HG03280 (cell line): Measurements from ENCODE around the gene FOXF1.

Source experiments
- ATAC-seq: cut with Tn5 transposase; IDR thresholded peaks from one replicate; pipeline ENCODE4 v1.9.1; 2021; ENCODE audit warnings: mild to moderate bottlenecking, moderate library complexity; ENCODE audit not compliant: unreplicated experiment

The FOXF1 gene

DNA sequence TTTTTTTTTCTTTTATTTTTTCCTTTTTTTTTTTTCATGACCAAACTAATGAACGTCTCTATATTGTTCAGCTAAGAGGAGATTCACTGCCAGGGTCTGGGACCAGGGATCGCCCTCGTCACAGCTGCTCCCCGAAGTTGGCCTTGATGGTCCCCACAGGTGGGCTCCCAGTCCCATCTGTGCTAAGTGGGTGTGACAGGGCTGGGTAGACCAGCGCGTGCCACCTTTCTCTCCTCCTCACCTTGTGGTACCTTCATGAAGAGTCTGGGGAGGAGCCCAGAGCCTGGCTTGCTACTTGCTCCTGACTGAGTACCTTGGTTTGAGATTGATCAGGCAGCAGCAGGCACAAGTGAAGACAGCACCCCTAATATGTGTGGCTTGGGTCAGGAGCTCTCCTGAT lies 6.5 kb upstream of the FOXF1 start:
- no peak for ATAC-seq

DNA sequence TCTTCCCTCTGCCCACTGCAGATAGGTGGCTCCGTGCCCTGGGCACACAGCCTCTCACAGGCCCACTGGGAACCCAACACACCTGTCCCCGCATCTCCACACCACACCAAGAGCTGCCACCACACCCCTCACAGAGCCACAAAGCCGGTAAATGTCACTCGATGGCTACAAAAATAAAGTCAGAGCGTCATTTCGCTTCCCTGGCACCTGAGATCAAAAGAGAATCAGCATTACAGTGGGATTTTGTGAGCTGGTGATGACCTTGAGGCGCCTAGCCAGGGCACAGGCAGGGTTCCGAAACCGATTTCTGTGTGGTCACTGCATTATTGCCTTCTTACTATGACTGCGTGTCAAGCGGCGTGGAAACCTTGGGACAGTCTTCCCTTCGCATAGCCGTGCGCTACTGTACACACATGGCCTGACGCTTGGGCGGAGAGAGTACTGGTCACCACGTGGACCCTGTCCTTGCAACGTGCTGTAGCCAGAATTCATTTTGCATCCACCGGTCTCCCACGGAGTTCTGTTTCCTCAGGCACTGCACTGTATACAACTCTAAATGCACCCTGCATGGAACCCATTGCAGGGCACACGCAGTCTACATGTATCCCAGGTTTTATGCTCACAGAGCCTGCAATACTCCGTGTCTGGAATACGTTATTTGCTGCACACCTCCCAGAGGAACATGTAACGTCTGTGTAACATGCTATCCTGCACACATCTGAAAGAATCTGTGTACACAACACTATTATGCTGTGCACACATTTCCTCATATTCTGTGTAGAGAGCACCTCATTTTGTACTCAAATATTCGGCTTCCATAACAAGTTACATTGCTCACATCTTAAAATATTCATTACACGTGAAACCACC lies 5.8 kb upstream of the FOXF1 start:
- ATAC-seq, result no peak

DNA sequence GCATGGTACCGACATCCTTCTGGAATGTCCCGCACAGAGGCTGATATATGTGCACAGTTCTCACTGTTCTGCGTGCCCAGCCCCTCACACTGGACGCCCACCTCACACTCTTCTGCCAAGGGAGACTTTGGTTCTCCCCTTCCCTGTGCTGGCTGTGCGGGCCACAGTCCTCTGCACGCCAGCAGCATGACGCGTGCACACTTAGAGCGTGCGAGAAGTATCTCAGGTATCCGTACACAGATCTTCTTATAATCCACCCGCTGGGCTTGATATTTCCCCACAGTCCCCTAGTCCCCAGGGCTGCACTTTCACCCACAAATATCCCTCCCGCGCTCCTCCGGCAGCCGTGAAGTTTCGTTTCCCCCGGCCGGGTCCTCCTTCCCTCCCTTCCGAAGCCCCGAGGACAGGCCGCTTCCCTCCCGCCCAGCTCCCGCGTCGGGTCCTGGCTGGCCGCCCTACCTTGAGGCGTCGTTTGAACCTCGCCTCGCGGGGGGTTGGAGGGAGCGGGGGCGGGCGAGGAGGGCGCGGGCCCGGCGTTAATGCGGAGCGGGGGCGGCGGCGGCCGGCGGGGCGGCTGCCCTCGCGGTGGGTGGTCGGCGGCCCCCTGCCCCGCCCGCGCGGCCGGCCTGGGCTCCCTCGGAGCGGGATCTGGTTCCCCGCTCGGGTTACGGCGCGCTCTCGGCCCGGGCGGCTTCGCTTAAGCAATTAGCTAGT lies 5.0 kb upstream of the FOXF1 start:
- ATAC-seq, result no peak

DNA sequence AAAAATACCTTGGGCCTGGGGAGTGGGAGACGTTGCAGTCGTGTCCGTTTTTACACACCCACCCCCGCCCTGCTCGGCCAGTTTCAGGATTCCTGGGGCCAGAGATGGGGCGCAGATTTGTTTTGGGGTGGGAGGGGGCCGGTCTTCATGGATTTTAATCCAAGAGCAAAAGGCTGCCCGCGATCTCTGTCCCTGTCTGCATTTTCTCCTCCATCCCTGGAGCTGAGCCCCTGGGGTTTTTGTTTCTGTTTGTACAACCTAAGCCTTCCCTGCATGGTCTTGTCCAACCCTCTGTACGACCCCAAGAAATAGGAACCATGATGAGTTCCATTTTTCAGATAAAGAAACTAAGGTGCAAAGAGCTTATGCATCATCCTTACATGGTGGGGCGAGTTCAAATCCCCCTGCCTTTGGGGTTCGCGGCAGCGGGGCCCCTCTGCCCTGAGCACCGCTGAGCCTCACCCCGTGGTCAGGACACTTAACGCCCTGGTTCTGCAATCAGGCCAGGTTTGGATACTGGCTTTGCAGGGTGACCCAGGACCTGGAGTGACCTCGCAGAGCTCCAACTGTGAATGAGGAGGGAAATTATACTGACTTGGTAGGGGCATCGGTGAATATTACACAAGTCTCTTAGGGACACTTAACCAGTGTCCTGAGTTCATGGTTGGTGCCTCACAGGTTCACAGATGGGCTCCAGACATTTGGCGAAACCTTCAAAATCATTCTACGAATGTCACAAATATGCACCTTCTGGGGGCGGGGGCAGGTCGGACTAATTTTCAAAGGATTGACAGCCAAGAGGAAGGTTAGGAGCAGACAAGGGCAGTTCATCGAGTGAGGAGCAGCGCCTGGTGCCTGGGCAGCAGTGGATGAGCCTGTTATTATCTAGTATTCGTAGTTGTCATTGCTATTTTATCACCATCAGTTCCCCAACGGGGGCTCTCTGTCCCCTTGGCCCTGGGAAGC lies 4.1 kb upstream of the FOXF1 start:
- no peak for ATAC-seq

DNA sequence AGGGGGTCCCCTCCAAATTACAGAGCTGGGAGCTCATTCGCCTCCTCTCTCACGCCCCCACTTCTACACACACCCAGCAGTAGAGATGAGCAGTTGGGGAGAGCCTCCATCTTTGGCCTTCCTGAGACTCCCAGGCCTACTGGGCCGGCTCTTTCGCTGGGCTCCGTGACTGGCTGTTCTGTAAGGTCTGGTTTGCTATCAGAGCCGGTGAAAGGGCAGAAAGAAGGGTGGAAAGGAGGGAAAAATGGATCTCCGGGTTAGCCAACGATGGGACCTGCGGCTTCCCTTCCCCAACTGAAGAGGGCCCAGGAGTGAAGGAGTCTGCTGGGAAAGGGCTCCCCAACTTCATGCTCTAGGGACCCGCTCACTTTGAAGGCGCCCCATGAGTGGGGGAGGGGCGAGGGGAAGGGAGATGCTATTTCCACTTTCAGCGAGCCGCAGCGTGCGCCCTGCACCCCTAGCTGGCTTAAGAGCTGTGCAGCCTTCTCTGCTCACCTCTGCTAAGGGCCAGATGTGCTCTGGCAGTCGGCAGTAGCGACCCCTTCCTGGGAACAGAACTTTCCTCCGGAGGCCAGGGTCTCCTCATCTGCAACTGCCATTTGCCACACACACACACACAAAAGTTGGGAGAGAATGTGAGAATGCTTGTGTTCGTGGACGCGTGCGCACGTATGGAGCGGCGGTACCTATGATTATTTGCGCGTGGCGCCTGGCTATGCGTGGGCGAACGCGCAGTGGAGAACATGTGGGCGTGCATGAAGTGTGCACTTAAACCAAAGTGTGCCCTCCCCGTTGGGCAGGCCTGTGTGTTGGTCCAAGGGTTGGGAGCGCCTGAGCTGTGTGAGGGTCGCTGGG lies 2.9 kb upstream of the FOXF1 start:
- ATAC-seq, result no peak

DNA sequence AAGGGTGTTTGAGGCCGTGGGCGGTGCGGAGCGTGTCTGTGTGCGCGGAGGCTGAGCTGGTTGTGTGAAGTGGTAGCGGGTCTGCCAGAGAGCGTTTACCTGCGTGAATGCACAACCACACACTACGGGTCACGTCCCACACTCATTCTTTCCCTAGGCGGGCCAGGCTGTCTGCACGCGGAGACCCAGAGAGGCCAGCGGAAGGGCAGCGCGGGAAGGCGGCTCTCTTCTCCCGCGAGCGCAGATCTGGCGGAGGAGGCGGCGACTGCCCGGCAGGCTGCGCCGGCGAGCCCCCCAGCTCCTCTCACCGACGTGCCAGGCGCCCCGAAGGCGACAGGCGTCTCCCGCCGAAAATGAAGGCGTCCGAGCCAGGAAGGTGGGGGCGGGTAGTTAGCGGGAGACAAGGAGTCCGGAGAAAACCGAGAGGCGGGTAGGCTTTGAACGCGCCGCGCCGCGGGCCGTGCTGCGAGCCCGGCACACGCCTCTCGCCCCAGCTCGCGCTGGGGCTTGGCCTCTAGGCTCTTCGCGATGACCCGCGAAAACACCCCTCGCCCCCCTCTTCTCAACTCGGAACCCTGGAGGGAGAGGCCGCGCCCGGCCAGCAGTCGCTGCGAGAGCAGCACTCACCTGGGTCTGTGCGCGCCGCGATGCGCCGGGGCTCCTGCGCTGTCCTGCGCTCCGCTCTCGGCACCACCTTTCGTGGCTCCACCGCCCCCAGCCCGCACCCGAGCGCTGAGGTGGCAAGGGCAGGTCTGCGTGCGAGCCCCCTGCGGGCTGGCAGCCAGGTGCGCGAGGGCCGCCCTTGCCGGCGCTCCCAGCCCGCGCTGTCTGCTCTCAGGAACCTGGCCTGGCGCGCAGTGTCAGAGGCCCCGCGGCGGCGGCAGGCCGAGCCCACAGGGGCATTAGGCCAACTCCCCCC lies 2.0 kb upstream of the FOXF1 start:
- no peak for ATAC-seq

DNA sequence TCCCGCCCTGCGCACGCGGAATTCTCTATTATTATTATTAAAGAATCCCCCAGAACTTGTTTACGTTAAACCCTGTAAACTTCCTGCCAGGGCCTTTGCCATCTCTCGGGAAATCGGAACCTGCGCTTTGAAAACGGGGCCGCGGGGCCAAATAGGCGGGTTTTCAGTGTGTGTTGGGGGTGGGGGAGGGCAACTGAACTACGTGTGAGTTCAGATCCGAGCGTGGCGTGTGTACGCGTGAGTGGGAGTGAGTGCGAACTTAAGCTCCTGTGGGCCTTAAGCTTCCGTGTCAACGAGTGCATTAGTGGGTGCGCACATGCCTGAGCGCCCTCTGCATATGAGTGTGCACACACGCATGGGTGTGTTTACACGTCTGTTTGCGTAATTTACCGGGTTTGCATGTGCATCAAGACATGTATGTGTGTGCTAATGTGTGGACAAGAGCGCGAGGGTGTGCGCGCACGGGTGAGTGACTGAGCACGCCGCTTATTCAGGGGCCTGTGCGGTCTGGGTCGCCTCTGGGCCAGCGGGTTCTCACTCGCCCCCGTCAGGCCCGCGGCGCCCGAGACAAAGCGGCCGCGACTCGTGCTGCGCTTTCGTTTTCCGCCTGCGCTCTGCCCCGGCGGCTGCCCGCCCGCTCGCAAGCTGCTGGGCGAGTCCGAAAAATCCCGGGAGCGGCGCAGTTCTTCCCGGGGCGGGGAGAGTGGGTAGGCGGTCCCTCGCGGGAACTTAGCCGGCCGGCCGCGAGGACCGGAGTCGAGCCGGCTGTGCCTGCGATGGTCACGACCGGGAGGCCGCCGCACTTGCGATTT lies 1.2 kb upstream of the FOXF1 start:
- no peak for ATAC-seq

DNA sequence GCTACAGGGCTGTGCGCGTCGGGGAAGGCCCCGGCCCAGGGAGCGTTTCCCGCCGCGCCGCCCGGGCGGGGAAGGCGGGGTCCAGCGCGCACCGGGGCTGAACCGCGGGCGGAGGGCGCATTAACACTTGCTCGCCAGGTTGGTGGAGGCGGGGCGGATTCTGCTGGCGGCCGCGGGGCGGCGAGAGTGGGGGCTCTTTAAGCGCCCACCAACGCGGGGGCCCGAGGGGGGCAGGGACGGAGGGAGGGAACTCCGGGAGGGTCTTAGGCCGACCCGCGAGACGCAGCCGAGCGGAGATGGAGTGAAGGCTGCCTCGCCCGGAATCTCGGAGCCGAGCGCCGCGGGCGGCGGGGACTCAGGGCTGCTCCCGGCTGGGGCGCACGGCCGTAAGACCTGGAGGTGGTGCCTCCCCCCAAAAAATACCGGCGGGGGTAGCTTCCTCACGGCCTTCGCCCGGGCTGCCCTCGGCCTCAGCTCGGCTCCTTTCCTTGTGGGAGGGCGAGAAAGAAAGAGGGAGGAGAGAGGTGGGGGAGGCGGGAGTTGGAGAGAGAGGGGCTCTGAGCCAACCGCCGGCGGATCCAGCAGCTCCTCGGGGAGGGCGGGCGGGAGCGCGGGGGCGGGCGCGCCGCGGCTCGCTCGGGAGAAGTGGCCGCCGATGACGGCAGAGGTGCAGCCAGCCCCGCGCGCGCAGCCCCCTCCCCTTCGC lies 415 bp upstream of the FOXF1 start:
- no peak for ATAC-seq

DNA sequence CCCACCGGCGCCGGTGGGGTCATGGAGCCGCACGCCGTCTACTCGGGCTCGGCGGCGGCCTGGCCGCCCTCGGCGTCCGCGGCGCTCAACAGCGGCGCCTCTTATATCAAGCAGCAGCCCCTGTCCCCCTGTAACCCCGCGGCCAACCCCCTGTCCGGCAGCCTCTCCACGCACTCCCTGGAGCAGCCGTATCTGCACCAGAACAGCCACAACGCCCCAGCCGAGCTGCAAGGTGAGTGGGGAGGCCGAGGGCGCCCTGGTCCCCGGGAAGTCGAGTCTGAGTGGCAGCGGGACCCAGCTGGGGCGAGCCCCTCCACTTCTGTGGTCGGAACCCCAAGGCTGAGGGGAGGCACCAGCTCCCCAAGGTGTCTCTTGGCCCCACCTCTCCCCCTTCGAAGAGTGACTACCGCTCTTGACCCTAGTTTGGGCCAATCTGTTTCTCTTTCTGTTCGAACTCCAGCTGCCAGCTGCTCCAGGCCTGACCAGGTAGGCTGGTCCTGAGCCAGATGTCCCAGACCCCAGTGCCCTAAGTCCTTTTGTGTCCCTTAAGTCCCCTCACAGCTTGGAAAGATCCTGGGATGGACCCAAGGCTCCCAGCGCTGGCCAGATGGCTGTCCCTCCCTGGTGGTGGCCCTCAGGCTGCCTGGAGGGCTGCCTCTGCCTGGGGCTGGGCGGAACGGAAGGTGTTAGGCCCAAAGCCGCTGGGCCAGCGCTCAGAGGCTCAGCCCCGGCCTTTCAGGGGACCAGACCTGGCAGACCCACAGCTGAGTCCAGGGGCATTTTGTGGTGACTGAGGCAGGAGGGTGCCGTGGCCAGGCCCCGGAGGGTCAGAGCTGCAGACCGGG lies 1.2 kb downstream of the FOXF1 start:
- ATAC-seq, result no peak

DNA sequence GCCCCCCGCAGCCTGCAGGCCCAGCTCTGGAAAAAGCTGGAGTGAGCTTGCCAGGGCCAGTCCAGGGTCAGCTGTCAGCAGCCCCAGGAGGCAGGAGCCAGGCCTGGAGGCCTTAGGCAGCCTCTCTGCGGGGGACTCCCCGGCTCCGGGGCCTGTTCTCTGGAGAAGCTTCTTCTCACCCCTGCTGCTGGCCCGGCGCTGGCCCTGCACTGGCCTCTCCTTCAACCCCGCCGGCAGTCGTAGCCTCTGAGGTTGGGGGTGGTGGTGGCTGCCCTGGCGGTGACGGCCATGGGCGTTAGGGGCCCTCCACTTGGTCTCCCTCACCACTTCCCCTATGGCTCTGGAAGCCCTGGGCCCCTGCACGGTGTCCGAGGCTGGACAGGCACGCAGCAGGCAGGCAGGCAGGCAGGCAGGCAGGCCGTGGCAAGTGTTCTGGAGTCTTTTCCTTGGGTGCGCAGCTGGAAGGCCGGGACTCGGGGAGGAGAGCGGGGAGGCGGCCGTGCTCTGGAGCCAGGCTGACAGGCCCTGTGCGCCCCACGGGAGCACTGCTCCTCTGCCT lies 2.1 kb downstream of the FOXF1 start:
- ATAC-seq, result no peak

DNA sequence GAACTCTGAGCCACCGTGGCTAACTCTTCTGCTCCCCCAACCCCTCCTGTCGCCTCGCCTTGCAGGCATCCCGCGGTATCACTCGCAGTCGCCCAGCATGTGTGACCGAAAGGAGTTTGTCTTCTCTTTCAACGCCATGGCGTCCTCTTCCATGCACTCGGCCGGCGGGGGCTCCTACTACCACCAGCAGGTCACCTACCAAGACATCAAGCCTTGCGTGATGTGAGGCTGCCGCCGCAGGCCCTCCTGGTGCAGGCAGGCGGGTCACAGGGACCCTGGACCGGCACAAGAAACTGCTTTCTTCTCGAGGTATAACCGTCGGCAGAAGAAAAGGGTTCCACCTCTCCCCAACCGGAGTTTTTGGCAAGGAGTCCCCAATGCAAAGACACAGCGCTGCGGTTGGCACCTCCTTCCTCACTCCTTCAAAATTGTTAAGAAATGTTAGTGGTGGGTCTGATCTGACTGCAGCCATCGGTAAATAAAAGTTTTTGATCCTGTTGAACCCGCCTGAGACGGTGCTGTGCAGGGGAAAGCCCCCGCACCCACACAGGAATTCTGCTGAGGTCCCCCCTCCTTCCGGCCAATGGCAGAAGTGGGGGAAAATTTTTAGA lies 2.6 kb downstream of the FOXF1 start:
- no peak for ATAC-seq

DNA sequence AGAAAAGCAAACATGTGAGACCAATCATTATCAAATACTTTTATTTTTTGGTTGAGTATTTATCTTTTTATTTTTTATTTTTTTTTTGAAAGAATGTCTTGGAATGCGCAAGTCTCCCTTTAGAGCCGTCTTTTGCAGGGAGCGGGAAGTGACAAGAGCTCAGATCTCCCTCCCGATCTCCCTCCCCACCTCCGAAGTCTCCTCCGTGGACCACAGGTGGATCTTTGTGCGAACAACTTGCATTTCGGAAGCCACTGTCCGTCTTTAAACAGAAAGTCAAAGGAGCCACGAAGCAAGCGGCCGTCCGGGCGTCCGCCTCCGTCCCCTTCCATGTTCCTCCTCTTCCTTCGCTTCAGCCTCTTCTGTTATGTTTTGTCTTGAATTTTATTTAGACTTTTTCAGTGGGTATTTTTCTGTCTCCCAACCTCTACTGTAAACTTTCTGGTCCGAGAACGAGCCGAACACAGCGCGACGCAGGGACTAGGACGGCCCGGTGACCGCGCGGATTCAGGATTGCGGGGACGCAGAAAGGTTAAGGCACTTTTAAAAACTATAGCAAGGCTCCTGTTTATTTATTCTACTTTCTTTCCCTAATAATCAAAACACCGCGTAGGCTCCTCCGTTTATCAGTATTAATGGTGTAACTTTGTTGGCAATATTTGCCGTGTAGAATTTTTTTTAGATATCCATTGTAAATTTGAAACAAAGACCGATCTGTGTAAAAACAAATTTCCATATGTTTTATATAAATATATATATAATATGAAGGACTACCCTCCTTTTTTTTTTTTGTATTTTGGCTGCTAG lies 3.3 kb downstream of the FOXF1 start:
- no peak for ATAC-seq

DNA sequence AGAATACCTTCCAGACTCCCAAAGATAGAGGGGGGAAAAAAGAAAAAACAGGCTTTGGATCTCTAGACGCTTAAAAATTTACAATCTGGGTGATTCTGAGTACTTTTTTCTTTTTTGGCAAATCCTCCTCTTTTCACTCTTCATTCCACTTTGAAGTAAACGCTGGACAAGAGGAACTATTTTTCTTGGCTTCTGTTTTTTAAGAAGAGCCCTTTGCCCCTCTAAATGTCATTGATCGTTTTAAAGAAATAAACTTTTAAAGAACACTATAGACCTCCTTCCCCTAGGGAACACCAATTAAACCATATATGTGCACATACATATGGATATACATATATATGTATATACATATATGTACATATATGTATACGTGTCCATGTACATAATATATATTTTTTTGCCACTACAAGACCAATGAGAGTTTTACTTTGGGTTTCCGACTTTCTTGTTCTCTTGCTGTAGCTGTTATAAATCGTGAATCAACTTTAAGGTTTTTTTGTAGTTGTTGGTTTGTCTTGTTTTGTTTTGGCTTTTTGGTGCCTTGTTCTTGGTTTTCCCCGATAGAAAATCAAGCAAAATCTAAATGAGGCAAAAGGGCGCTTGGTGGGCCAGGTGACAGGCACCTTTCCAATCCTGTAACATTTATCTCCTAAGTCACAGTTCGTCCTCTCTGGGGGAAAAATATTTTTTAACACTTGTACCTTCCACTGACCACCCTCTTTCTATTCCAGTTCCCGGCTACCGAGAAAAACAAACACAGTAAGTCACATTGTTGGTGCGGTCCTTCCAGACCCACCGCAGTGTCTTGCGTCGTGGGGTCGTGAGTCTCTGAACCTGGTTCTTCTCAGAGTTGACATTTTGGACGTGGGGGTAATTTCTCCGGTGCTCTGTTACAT lies 4.4 kb downstream of the FOXF1 start:
- no peak for ATAC-seq

DNA sequence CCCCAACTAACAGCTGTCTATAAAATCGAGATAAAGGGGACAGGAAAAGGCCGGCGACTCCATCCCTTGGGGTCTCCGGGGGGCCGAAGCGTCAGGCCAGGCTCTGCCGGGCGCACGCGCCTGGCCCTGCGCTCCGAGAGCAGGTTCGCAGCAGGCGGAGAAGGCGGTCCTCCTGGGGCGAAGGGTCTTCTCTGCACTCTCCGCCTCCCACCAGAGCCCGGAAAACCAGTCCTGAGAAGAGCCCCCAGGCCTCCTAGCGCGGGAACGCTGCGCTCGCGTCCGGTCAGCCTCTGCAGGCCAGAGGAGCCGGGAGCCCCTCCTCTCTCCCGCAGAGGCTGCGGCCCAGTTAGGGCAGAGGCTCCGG lies 5.1 kb downstream of the FOXF1 start:
- no peak for ATAC-seq
